Activated CD4-positive, alpha-beta T cell treated with anti-CD3 and anti-CD28 coated beads for 1 hour (primary cell): ENCODE data around the gene CSF2.

Experiments used
- DNase-seq: peaks from one replicate; pipeline ENCODE4 v3.0.0-alpha.2; 2020

Gene CSF2

GRCh38 chr5:132073231-132074013, at the start of gene CSF2:
CSF2 (plus strand) TSS chr5:132073789; CDS start chr5:132073824, 35 bp downstream.
- no peak for DNase-seq

- no peak for DNase-seq
Measured at GRCh38 chr5:132024117-132024435, 49.5 kb upstream of the CSF2 start.

DNA sequence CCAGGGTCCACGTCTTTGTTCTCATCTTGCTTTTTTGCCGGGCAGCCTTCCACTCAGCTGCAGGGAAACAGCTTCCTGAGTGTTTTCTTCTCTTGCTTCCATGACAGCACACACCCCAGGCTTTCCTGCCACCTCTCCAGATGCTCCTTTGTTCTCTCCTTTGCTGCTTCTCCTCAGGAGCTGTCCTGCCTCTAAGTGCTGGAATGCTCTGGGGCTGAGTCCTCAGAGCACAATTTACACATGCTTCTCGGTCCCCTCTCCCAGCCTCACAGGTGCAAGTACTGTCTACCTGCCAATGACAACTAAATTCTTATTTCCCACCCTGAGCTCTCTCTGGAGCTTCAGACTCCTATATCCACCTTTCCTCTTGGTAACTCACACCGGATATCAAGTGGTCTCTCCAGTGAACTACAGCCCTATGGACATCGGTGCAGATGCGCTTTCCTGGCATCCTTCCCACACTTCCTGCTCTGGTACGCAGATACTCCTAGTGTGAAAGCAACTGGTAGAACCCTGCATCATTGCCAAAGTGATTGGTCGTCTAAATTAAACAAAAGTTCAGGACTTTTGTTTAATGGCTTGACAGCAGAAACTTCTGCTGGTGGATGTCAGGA, 48.7 kb upstream of the CSF2 start:
- DNase-seq: no peak

DNA sequence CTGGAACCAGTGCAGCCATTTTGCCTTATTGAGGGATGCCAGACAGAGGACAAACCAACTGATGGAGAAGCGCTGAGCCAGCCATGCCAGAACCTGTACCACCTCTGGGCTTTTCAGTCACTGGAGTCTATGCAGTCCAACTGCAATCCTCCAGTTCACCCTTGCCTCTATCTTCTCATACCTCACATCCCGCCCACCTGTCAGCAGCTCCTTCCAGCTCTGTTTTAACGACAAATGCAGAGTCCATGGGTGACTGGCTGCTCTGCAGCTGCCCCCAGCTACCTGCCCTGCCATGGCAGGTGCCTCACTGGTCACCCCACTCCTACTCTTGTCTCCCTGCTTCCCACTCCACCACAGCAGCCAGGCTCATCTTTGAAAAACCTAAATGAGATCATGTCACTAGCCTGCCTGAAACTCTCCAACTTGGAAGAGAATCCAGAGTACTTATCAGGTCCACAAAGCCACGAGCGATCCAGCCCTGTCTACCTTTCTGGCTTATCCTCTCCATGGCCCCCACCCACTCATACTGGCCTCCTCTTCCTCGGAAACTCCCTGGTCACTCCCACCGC, 48.1 kb upstream of the CSF2 start:
- no peak for DNase-seq

- DNase-seq: no peak
Measured at GRCh38 chr5:132026516-132027008, 47.0 kb upstream of the CSF2 start.

- DNase-seq: no peak
Measured at GRCh38 chr5:132027027-132027426, 46.6 kb upstream of the CSF2 start.

DNA sequence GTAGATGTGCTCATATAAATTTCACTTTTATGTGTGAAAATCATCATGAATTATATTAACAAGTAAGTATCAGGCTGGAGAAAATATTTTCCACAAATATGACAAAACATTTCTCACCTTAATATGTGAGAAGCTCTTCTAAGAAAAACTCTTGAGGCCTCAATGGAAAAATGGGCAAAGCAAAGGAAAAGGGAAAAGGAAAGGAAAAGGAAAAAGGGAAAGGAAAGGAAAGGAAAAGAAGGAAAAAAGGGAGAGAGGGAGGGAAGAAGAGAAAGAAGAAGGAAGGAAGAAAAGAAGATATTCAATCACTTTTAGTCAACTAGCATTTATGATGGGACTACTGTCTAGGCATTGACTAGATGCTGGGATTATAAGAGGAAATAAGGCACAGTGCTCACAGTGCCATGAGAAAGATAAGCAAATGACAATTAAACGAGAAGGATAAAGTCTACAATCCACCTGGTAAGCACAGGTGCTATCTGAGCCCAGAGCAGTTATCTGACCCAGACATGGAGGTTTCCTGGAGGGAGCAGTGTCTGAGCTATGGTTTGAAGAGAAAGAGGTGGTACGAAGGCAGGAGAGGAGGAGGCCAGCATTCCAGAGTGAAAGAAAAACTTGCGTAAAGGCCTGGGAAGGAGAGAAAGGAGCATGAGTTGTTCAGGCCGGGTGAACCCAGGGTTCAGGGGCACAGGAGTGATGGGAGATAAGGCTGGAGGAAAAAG, 43.8 kb upstream of the CSF2 start:
- DNase-seq: no peak

DNA sequence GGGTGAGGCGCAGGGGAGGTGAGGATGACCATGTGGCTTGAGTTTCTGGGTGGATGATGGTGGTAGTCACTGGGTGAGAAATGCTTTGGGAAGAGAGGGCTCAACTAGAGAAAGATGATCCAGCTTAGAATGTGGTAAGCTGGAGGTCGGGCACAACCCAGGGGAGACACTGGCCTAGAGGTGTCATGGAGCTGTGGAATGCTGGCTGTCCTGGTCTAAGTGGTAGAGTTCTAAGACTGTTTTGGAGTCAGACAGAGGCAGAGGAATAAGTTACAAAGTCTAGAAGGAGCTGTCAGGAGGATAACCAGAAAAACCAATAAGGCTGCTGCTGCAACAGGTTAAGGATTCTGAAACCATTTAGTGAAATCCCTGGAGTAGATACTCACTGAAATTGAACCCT, 43.0 kb upstream of the CSF2 start:
- DNase-seq: no peak

DNA sequence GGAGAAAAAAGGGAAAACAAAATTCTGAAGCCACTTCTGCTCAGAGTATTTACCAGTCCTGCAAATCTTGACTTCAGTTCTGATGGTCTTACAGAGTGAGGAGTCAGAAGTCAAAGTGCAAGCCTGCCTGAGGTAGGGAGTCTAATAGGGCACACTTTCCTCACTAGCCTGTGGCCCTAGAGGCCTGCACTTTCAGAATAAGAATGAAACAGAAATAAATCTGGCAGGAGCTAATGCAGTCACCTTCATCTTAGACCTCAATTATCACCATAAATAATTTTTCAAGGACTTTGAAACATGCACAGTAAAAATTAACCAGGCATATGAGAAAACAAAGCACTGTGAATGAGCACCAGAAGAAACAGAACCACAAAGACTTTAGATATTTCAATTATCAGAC, 41.4 kb upstream of the CSF2 start:
- DNase-seq: no peak

DNA sequence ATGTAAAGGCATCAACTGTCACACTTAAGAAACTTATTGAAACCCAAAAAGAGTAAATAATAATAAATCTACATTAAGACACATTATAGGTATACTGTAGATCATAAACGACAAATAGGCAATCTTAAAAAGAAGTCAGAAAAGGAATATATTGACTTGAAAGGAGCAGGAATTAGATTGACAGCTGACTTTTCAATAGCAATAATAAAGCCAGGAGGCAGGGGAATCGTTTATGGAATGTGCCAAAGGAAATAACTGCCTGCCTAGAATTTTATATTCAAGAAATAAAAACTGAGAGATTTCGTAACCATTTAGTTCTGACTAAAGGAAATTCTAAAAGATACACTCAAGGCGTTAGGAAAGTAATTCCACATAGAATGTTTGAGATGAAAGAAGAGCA, 40.5 kb upstream of the CSF2 start:
- no peak for DNase-seq

DNA sequence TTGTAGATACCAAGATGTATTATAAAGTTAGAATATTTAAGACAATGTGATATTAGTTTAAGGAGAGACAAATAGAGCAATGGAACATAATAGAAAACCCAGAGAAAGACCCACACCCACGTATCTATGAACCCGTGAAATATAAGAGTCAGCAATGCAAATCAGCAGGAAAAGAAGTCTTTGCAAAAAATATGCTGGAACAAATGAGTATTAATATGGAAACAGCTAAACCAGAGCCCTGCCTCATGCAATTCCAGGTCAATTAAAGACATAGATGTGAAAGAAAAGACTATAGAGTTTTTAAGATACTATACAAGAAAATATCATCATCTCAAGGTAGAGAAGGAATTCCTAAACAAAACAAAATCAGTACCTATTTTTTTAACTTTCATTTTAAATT, 36.2 kb upstream of the CSF2 start:
- DNase-seq: no peak

GRCh38 chr5:132044207-132044606, 29.4 kb upstream of the CSF2 start:
- no peak for DNase-seq

DNA sequence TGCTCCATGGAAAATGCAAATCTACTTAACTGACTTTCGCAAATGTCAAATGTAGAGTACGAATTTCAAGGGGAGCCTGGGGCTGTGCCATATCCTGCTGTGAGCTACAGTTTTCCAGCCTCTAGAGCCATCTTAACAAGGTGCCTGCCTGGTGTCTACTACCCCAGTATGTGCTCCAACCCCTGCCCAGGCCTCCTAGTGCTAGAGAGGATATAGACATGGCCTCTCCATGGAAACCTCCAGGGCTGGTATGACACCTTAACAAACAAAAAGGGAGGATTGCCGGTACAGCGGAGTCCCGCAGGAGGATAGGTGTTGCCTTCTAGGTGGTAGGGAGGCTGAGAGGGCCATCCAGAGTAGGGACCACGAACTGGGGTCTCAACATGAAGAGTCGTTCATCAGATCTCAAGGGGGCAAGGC, 26.7 kb upstream of the CSF2 start:
- DNase-seq: no peak

DNA sequence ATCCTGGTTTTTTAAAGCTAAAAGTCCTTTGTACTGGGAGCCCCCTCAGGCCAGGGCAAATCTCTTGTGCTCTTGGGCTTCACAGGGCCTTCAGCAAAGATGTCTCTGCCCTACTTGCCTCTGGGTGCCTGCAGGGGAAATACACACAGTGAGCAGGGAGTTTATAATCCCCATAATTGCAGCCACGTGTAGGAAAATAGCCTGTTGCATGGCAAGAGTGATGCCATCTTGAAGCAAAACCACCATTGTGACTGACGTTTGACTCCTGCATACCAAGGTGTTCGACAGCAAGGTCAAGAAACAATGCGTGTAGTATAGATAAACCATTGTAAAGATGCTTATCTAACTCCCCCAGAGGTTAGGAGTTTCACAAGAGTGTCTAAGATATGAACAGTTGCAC, 24.5 kb upstream of the CSF2 start:
- DNase-seq: no peak

DNA sequence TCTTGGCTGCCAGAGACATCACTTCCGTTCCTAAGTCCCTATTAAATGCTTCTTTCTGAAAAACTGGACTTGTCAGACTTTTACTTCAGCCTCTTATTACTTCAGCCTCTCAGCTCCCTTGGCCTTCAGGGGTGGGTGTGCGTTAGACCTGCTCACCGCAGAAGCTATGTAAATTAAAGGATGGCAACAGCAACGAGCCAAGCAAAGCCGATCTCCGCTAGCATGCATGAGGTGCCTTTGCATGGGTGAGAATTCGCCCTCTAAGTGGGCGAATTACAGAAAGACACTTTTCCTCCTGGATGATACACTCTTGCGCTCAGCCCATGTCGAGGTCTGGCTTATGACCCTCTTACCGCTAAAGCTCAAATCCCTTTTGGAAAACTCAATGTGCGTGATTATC, 24.0 kb upstream of the CSF2 start:
- DNase-seq: no peak

- DNase-seq: no peak
Measured at GRCh38 chr5:132050136-132050535, 23.5 kb upstream of the CSF2 start.

GRCh38 chr5:132050661-132051552, 22.7 kb upstream of the CSF2 start:
- DNase-seq: no peak

GRCh38 chr5:132052520-132052919, 21.1 kb upstream of the CSF2 start:
- no peak for DNase-seq

DNA sequence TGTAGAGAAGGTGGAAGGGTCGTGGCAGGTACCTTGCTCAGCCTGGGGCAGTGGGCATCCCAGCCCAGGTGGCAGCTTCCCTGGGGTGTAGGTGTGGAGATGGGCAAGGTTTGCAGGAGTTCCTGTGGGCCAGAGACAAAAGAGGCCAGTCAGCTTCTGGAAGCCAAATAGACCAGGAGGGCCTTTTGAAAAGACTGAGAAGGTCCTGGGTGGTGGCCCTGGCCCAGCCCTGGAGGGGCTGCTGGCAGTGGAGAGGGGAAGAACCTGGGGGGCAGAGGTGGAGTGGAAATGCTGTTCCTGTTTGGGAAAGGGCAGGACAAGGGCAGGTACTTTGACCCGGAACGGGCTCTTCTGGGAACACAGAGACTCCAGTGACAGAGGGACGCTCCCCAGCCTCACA, 20.1 kb upstream of the CSF2 start:
- DNase-seq: no peak

DNA sequence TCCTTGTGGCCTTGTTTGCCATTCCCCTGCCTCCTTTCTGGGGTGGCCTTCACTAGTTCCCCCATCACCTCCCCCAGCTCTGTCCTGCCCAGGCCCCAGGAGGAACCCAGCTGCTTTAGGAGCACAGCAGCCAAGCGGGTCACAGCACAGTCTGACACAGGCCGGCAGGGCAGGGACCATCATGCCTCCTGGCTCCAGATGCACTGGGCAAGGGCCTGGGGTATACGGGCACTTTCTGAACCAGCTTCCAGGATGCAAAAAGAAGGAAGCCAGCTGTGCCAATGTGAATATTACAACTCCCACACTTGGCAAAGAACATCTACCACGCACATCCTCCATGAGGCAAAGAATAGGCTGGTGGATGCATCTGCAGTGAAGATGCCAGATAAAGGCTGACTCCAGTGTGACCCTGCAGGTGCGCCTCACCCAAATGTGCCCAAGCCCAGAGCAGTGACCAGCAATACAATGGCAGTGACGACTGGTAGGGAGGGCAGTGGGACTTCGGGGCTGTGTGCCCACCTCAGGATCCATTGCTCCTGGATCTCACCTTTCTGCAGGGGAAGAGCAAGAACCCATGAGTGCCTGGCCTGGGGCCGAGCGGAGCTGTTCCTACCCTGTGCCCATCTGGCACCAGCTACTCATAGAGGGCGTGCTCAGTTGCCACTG, 19.4 kb upstream of the CSF2 start:
- DNase-seq: no peak

GRCh38 chr5:132054697-132055440, 18.7 kb upstream of the CSF2 start:
- DNase-seq: no peak
